ENCODE measurements around the gene ADGRG1.

DNA sequence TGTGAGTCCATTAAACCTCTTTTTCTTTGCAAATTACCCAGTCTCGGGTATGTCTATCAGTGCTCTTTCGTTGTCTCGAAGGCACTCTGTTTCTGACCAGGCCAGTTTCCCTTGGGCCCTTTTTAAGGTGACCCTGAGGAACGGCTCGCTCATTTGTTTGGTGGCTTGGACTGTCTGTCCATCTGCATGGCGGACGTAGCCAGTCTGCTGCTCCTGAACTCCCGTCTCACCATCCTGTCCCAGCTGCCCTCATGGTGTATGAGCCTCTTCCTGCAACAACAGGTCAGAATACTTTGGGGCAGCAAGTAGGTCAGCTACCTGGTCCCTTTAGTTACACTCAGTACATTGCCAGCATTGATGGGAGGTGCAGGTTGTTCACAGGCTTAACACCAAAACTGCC is 85.2 kb downstream of the ADGRG1 start:
- TF ChIP-seq CTCF (conservative IDR thresholded peaks at IDR 0.05; ENCODE audit: low read length): no peak
- no peak for TF ChIP-seq EZH2phosphoT487 (IDR thresholded peaks at IDR 0.05; ENCODE audit: borderline replicate concordance, low read depth, low read length)

Data from OCI-LY7 (cell line).